COR-L47 (cell line): Measurements from ENCODE around the gene FADS6.

Experiments
- DNase-seq: peaks from one replicate; lab custom pipeline; 2025; lab: John Stamatoyannopoulos, UW

Gene FADS6

GRCh38 chr17:74866198-74866835 is 27.1 kb downstream of the FADS6 start:
- DNase-seq = no peak

DNA sequence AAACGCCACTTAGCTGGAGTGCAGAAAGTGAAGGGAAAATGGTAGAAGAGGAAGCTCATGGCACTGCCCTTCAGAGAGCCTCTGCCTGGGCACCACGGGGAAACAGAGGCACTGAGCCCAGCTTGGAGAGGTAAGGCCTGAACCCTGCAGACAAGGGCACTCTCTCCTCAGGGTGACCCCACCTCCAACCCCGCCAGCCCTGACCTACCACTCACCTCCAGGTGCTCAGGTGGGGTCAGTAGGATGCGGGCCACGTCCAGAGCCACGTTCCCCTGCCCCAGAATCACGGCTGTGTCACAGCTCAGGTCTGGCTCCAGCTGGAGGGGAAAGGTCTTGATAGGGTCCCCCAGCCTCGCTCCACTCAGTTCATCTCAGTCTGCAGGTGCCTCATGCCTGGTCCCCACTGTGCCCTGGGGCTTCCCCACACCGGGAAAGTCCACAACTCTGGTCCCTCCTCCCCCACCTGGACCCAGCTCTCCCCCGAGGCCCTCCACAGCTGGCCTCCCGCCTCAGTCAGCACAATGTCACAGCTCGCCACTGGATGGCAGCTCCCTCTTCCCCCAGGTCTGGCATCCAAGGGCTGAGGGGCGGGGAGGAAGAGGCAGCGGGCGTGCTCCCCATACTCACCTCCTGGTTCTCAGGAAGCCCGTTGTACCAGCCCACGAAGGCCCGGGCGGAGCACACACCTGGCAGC is 27.8 kb downstream of the FADS6 start:
- DNase-seq = no peak

DNA sequence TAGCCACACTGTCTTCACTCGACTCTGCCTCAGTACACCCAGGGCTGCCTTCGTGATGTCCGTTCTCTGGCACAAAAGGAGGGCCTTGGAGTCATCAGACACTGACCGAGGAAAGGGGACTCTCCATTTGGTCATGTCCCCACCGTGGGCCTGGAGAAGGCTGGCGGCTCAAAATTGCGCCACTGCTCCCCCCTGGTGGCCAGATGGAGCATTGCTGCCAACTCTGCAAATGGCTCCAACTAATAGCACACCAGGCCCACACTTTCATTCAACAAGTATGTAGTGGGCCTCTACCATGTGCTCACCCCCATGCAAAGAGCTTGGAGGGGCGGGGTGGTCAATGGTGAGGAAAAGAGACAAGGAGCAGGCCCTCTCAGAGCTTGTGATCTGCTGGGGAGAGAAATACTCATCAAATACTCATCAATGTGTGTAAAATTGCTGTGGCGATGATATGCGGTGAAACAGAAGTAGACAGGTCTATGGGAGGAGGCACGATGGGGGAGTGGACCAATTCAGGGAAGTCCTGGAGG is 28.5 kb downstream of the FADS6 start:
- DNase-seq = peak; percentile 59

DNA sequence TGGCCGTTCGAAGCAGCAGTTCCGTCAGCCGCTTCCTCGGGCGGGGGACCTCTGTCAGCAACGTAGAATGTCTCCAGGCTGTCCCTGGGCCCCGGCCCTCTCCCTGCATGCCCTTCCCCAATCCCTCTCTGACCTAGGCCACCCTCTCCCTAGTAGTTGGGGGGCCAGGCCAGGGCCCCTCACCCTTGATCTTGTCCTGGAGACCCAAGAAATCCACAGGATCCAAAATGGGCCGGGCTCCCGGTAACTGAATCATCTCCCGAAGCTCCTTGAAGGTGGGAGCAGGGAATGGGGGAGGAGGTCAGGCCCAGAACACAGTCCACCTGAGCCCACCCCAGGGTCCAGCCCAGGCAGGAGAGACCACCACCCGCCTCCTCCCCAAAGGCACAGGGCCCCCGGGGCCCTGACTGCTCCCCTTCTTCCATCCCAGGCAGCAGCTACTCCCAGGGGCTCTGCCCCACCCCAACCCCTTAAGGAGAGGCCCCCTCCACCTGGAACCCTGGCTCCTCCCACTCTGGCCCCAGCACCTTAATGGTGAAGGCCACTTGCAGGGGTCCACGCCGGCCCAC is 29.1 kb downstream of the FADS6 start:
- no peak for DNase-seq

DNA sequence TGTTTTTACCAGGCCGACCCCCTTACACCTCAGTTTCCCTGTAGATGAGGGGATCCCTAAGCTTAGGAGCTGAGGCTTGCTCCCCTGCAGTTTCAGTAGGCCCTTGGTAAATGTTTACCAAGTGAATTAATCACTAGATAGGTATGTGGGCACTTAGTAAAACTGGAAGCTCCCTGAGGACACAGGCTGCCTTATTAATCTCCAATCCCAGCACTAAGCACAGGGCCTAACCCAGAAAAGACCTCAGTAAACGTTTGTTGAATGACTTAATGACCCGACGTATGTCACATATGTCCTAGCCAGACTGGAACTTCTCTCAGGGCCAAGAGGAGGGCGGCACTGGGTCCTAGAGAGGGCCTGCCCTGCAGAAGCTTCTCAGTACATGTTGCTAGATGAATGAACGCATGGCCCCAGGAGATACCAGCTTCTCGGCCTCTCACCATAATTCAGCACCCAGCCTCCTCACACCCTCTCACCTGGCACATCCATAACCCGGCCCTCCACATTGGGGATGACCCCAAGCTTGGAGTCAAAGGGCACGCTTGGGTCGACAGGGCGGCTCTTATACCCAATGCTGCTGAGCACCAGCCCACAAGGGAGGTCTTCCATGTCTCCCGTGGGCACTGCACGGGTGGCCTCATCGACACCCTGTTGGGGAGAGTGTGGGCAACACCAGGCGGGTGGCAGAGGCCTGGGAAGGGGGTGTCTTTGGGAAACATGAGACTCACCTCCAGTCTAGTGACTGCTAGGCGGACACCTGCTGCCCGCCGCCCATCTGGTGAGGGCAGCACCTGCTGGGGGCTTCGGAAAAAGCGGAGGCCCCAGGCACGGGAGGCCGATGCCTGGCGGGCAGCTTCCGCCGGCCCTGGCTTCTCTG is 29.8 kb downstream of the FADS6 start:
- no peak for DNase-seq

GRCh38 chr17:74862919-74863318 is 30.5 kb downstream of the FADS6 start:
- DNase-seq = no peak

GRCh38 chr17:74862108-74862901 is 31.1 kb downstream of the FADS6 start:
- peak; percentile 55 for DNase-seq

DNA sequence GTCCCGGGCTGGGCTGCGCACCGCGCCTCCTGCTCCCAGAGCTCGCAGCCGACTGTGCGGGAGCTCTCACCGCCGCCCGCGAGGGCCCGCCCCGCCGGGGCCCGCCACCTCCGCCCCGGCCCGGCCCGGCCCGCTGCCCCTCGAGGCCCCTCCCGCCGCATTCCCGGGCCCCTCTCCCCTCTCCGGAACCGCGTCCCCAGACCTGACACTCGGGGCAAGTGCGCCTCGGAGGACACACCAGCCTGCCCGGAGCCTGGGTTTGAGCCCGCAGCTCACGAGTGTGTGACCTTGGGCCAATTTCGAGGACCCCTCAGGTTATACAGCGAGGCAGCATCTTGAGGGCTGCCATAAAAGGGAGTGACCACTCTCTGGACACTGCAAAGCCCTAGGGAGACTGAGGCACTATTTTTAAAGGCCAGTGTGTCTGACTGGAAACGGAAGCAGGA is 31.7 kb downstream of the FADS6 start:
- no peak for DNase-seq

GRCh38 chr17:74860872-74861661 is 32.4 kb downstream of the FADS6 start:
- DNase-seq = no peak

GRCh38 chr17:74860229-74860871 is 33.1 kb downstream of the FADS6 start:
- no peak for DNase-seq

DNA sequence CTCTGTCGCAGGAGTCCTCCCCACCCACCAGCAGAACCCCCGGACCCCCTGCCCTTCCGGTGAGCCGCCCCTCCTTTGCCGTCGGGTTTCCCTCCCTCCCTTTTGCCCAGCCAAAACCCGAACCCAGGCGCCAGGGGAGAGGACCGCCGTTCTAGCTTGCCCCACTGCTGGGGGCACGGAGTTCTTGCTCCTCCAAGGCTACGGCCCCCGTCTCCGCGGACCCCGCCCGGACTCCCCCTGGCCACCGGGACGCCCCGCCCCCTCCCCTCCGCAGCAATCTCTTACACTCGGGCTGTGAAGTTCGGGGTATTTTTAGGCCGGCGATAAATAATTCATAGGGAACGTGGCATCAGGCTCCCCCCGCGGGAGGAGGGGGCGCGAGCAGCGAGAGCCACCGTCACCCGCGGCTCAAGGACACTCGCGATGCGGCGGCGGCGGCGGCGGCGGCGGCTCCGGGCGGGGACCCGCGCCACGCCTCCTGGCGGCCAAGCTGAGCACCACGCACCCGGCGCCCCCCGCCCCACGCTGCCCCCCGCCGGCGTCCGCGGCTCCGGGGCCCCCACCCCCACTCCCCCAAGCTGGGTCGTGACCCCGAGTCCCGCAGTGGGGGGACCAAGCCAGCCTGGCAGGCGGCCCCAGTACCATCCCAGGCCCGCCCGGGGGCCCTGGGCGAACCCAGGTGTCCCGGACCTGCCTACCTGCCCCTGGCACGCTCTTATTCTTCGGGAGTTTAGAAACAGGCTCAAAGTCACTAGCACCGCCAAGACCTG is 33.8 kb downstream of the FADS6 start, which contains the start of gene GRIN2C:
Gene GRIN2C (minus strand): TSS at position 427 of the 770 bp plus-strand sequence. CDS start 4,793 bp downstream, outside the sequence.
- no peak for DNase-seq

- DNase-seq = no peak
Measured at GRCh38 chr17:74858672-74859458, 34.6 kb downstream of the FADS6 start.

DNA sequence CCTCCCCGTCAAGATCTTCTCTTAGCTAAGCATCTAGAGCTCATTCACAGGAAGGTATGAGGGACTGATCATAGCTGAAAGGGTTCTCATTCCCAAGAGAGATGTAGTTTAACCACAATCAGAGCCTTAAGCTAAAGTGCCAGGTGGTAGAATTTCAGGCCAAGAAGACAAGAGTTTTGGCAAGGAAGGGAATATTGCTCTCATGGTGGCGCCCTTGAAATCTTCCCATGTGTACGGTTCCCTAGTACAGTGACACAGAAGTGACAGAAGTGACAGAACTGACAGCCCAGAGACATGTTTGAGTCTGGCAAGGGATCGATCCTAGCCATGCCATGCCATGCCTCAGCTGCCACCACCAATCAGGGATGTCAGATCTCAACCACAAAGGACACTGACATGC is 36.2 kb downstream of the FADS6 start:
- no peak for DNase-seq

DNA sequence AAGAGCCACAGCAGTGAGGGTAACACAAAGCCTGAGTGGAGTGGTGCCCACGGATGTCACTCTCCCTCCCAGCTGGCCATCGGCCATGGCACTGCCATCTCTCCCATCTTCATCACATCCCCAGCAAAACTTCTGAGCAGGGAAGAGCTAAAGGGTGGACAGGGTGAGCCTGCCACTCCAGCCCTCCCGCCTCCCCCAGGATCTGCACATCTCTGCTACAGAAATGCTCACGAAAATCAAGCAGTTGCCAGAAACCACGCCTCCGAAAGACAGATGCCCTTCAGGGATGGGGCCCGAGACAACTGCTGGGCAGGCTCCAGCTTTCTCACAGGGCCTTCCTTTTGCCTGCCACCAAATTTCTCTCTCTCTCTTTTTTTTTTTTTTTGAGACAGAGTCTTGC is 37.3 kb downstream of the FADS6 start:
- DNase-seq = no peak

DNA sequence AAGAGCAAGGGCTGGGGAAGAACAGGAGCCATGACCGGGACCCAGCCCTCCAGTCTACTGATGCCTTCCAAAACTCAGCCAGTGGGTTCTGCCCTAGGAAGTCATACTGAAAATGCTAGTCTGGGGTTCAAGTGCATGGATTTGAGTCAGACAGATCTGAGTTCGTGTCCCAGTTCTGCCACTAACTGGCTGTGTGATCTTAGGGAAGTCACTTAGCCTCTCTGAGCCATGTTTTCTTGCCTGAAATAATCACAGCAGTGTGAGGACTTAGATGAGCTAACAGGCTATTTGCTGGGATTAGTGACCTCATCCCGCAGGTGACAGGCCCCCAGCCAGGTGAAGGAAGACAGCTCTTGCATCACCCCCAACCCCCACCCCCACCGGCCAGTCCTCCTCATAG is 38.1 kb downstream of the FADS6 start:
- no peak for DNase-seq

GRCh38 chr17:74854792-74855191 is 38.6 kb downstream of the FADS6 start:
- DNase-seq = no peak

DNA sequence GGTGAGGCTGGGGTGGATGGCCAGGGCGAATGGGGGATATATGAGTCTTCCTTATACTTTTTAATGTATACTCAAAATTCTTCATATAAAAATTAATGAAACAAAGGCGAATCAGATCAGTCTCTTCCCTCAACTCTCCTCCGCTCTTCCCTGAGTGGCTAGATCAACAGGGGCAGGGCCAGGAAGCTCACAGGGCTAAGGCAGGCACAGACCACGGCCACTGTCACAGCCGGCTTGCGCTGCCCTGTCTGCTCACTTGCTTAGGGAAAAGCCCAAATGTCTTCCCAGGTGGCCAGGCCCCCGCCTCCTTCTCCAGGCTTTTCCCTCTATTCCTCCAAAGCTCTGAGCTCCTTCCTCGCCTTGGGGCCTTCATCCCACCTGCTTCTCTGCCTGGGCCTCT is 39.8 kb downstream of the FADS6 start:
- DNase-seq = no peak

- DNase-seq = no peak
Measured at GRCh38 chr17:74853048-74853397, 40.4 kb downstream of the FADS6 start.
